Fibroblast of mammary gland (primary cell): ENCODE data around the gene KCNH3.

Experiments
- DNase-seq: peaks from one replicate; pipeline ENCODE4 v3.0.0-alpha.2; 2010; ENCODE audit warnings: low read depth
- H3K4me3 ChIP-seq: 2 replicates; pipeline ENCODE4 v1.5.1; 2011; ENCODE audit warnings: low read depth, mild to moderate bottlenecking, low read length, moderate library complexity; ENCODE audit not compliant: control insufficient read depth
- TF ChIP-seq, protein P1 (sequence below): conservative IDR thresholded peaks from 2 replicates; pipeline ENCODE4 v1.5.1; 2011; ENCODE audit warnings: low read depth, low read length, inconsistent platforms; ENCODE audit not compliant: control insufficient read depth, insufficient read depth

The KCNH3 gene

DNA sequence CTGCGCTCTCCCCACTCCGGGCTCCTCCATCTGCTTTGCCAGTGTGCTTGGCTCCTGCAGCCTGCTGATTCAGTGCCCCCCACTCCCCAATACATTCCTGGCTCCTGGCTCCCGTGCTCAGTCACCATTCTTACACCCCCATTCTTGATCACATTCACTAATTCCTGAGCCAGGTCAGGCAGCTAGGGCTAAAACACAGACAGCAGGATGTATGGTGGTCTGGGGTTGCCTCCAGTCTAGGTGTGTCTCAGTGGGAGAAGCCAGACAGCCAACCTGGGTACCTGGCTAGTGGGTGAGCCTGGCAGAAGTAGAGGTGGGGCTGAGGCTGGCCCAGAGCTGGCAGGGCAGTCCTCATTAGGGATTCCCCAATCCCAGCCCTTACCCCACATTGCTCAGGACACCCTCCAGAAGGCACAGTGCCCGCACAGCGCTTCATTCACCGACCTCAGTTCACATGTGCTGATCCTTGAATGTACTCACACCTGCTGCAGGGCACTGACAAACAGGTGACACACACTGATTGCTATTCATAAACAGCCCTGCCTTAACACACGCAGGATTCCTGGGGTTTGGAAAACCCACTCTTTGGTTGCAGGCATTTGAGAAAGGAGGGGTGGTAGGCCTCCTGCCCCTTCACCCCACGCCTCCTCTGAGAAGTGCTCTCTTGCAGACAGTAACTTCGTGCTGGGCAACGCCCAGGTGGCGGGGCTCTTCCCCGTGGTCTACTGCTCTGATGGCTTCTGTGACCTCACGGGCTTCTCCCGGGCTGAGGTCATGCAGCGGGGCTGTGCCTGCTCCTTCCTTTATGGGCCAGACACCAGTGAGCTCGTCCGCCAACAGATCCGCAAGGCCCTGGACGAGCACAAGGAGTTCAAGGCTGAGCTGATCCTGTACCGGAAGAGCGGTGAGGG is 1.7 kb downstream of the KCNH3 start:
- TF ChIP-seq, protein P1, sequence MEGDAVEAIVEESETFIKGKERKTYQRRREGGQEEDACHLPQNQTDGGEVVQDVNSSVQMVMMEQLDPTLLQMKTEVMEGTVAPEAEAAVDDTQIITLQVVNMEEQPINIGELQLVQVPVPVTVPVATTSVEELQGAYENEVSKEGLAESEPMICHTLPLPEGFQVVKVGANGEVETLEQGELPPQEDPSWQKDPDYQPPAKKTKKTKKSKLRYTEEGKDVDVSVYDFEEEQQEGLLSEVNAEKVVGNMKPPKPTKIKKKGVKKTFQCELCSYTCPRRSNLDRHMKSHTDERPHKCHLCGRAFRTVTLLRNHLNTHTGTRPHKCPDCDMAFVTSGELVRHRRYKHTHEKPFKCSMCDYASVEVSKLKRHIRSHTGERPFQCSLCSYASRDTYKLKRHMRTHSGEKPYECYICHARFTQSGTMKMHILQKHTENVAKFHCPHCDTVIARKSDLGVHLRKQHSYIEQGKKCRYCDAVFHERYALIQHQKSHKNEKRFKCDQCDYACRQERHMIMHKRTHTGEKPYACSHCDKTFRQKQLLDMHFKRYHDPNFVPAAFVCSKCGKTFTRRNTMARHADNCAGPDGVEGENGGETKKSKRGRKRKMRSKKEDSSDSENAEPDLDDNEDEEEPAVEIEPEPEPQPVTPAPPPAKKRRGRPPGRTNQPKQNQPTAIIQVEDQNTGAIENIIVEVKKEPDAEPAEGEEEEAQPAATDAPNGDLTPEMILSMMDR: no peak
- no peak for DNase-seq
- no peak overlapping the region for H3K4me3 ChIP-seq

DNA sequence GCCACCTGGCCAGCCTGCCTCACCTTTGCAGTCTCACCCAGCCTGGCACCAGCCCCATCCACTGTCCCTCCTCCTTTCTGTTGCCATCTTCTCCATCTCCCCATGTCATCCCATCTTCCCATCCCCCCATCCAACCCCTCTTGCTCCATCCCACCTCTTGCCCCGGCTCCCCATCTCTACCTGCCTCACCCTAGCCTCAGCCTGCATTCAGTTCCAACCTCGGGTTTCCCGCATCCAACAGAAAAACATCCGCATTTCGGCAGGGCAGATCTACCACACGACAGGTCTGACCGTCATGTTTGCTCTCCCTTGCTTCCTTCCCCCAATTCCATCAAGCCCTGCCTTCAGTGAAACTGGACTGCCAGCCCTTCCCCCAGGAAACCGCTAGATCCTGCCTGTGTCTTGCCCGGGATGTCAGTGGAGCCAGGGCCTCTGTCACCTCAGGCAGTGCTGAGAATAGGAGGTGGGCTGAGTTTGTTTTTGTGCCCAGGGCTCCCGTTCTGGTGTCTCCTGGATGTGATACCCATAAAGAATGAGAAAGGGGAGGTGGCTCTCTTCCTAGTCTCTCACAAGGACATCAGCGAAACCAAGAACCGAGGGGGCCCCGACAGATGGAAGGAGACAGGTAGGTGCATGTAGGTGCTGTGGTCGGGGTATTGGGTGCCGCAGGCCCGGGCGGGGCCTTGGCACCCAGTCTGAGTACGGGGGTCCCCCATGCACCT is 2.5 kb downstream of the KCNH3 start:
- no peak overlapping the region for H3K4me3 ChIP-seq
- DNase-seq: no peak
- TF ChIP-seq, protein P1: no peak

- no peak overlapping the region for H3K4me3 ChIP-seq
- TF ChIP-seq, protein P1: no peak
Observed at GRCh38 chr12:49541911-49542505, 3.2 kb downstream of the KCNH3 start.

GRCh38 chr12:49542592-49543160 is 3.8 kb downstream of the KCNH3 start:
- no peak for DNase-seq
- no peak overlapping the region for H3K4me3 ChIP-seq
- TF ChIP-seq, protein P1: no peak

More at GRCh38 chr12:49541911-49542505, 3.2 kb downstream of the KCNH3 start:
- DNase-seq: no peak

- no peak for DNase-seq
- H3K4me3 ChIP-seq: no peak overlapping the region
- TF ChIP-seq, protein P1: no peak
Observed at GRCh38 chr12:49543221-49543913, 4.5 kb downstream of the KCNH3 start.
